ENCODE data around the gene SLC25A31. TPM values are rescaled to one million over a fixed set of nuclear protein-coding genes. Genes with fewer than 3 reads are reported as not detected.

The SLC25A31 gene
- total RNA-seq, 4 donors from 2014 or later, result 0.40 TPM; not detected in 3

DNA sequence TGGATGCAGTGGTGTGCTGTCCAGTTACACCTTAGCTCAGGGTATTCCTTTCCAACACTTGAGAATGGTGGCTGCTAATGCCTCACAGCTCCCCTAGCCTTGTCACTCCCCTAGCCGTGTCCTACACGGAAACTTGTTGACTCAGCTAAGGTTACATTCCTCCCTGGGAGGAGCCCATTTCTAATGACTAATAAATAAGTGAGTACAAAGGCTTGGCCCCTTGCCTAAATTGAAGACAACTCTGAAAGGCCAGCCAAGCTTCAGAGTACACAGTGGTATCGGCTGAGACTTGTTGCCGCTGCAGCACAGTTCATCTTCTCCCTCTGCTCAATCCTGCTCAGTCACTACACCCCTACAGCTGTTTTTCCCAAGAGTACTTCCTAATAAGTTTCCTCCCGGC is 21.2 kb upstream of the SLC25A31 start:
- Histone ChIP-seq H3K4me3 (replicated peaks in 1 of 3) (no peak overlapping the region), H3K27ac (no peak overlapping the region), H3K27me3 (no peaks in the 10 kb centered on the region), H3K9me3 (no peaks in the 10 kb centered on the region), H3K4me1 (peaks cover 5 to 7% of the 10 kb centered on the region in 2 donors), H3K36me3 (peaks cover 5 to 6% of the 10 kb centered on the region in 2 donors)
- WGBS, 2 donors, result 32 to 37% methylated on average over 5 of the region's 5 CpGs
- peak; percentile 37 to 42 for DNase-seq
- TF ChIP-seq CTCF (IDR thresholded peaks at IDR 0.05) (no peak), POLR2A (IDR thresholded peaks at IDR 0.05) (no peak)
- intact Hi-C loops (cut with DNase I), result no loop called here

GRCh38 chr4:127709456-127709855 is 20.7 kb upstream of the SLC25A31 start:
- no peak overlapping the region for H3K4me3 ChIP-seq (replicated peaks in 1 of 3)
- intact Hi-C loops (cut with DNase I), result no loop called here

GRCh38 chr4:127731406-127731805 is 1.2 kb downstream of the SLC25A31 start:
- TF ChIP-seq POLR2A (IDR thresholded peaks at IDR 0.05) (no peak), CTCF (IDR thresholded peaks at IDR 0.05) (no peak)

More at GRCh38 chr4:127709456-127709855, 20.7 kb upstream of the SLC25A31 start:
- DNase-seq, result no peak
- no peak for TF ChIP-seq POLR2A (IDR thresholded peaks at IDR 0.05)
- TF ChIP-seq CTCF (IDR thresholded peaks at IDR 0.05), result no peak
- WGBS, 2 donors, result 80 to 86% methylated on average over 3 of the region's 3 CpGs
- H3K4me1 ChIP-seq, result peaks cover 5 to 7% of the 10 kb centered on the region in 2 donors
- no peak overlapping the region for H3K27ac ChIP-seq
- H3K9me3 ChIP-seq, result no peaks in the 10 kb centered on the region
- peaks cover 2 to 5% of the 10 kb centered on the region in 2 donors for H3K36me3 ChIP-seq
- no peaks in the 10 kb centered on the region for H3K27me3 ChIP-seq

DNA sequence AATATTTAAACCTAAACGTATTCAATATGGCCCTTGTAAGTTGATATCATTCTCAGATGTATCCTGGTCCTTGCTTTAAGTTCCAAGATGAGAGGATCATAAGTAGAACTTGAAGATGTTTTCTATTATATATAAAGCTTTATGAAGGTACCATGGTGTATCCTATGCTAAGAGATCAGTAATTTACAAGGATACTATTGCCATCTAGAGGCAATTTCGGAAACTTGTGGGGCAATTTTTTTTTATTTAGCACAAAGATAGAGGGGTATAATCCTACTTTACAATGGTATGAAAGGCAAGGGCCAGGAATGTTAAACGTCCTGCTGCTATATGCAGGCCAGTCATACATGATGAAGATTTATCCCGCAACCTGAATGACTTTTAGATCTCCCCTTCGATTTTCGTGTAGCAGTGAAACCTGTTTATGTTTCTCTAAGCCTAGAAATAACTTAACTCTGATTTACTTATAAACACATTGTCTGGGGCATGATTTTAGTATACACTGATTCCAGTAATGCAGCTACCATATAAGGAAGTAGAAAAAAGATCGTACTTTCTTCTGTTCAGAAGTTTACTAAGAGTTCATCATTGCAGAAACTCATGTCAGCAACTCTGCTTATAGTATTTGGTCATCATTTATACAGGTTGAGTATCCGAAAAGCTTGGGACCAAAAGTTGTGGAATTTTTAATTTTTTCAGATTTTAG is 2.6 kb downstream of the SLC25A31 start:
- intact Hi-C loops (cut with DNase I), result loop anchor here (2.0 kb wide), 1 partner anchor 128 kb away; no protein-coding TSS in a partner anchor
- Histone ChIP-seq H3K4me3 (replicated peaks in 1 of 3) (no peak overlapping the region), H3K4me1 (no peaks in the 10 kb centered on the region), H3K27ac (no peak overlapping the region), H3K36me3 (no peaks in the 10 kb centered on the region), H3K9me3 (no peaks in the 10 kb centered on the region), H3K27me3 (no peaks in the 10 kb centered on the region)
- WGBS, 2 donors, result 23 to 30% methylated on average over 8 of the region's 8 CpGs
- DNase-seq, result no peak
- TF ChIP-seq CTCF (IDR thresholded peaks at IDR 0.05), result peak; percentile 27 to 65 (median 48)
- TF ChIP-seq POLR2A (IDR thresholded peaks at IDR 0.05), result no peak

More at GRCh38 chr4:127731406-127731805, 1.2 kb downstream of the SLC25A31 start:
- Histone ChIP-seq H3K4me3 (replicated peaks in 1 of 3) (no peak overlapping the region), H3K9me3 (no peaks in the 10 kb centered on the region), H3K27me3 (no peaks in the 10 kb centered on the region), H3K27ac (no peak overlapping the region), H3K4me1 (no peaks in the 10 kb centered on the region), H3K36me3 (no peaks in the 10 kb centered on the region)
- 93 to 94% methylated on average over 19 of the region's 19 CpGs for WGBS, 2 donors
- intact Hi-C loops (cut with DNase I), result no loop called here
- no peak for DNase-seq

DNA sequence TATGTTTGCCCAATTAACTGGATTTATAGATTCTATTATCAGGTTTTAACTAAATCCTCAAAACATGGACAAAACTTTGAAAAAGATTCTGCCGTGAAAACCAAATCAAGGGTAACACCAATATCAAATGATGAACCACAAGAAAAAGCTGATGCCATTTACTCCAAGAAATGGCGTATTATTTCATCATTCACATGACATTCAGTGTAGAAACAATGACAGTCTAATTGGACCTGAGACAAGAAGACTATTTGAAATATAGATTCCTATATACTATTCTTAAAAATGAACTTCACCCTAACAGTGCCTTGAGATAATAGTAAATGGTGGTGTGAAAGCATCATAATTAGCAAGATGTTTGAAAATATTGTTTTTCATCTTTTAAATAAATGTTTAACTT is 4.8 kb downstream of the SLC25A31 start:
- TF ChIP-seq CTCF (IDR thresholded peaks at IDR 0.05), result no peak
- TF ChIP-seq POLR2A (IDR thresholded peaks at IDR 0.05), result no peak
- H3K27me3 ChIP-seq, result no peaks in the 10 kb centered on the region
- H3K27ac ChIP-seq, result no peak overlapping the region
- DNase-seq, result no peak
- H3K9me3 ChIP-seq, result no peaks in the 10 kb centered on the region
- whole genome bisulfite sequencing, 2 donors, result 91 to 94% methylated on average over 2 of the region's 2 CpGs
- H3K36me3 ChIP-seq, result no peaks in the 10 kb centered on the region
- intact Hi-C loops (cut with DNase I), result no loop called here
- H3K4me1 ChIP-seq, result no peaks in the 10 kb centered on the region
- H3K4me3 ChIP-seq (replicated peaks in 1 of 3), result no peak overlapping the region

All from thyroid gland (tissue), 4 donors.